H1 (cell line): Measurements from ENCODE around the gene BTN1A1. TPM values are rescaled to one million over a fixed set of nuclear protein-coding genes. Genes with fewer than 3 reads are reported as not detected.

Source experiments
- TBP ChIP-seq: IDR thresholded peaks from 2 replicates; pipeline ENCODE4 v1.6.1; 2011; ENCODE audit warnings: low read depth, low read length, improper control_type of control experiment
- polyA plus RNA-seq, 7 experiments: library from polyadenylated mRNA; depleted of rRNA in 3 of 7; stranded (reverse) in 5 of 7; unstranded in 2 of 7; fragments of >200 nt in 5 of 7; fragments of 200-250 nt in 2 of 7; gene quantifications; 1 replicate in 5 of 7; 2 replicates in 1 of 7; 4 replicates in 1 of 7; pipeline versions ENCODE4 v1.2.1 to v1.2.3, GENCODE V29; 2011 to 2013; ENCODE audit warnings: missing spikeins in 2 of 7, mixed read lengths in 2 of 7
- total RNA-seq: library from RNA; stranded (reverse); fragmentation: NEBNext Ultra II Directional; extraction: Animal tissue kit (Norgen Biotek cat#: 25700); gene quantifications from 2 replicates; pipeline ENCODE4 v1.2.1, GENCODE V29; 2021

BTN1A1 gene
- total and polyA plus RNA-seq, 2 of the 8 experiments (the other 6 are each of a cell fraction or from before 2014, with no cell fraction given) = 0.28 to 0.35 TPM

- TF ChIP-seq TBP = peak; percentile 99
These were observed 54.8 kb downstream of the BTN1A1 start (continued) for GRCh38 chr6:26554697-26555504.
